Stimulated activated CD4-positive, alpha-beta T cell treated with anti-CD3 and anti-CD28 coated beads, Interleukin-4, amount 100 ng/mL, for 24 hours (primary cell): Measurements from ENCODE around the gene KLK7.
A peak's percentile ranks its signal among the peaks of the same experiment; 100 is the strongest.

Experiments
- DNase-seq: peaks from one replicate; pipeline ENCODE4 v3.0.0-alpha.2; 2020

Gene KLK7

GRCh38 chr19:50983625-50984292 lies at the start of gene KLK7:
Gene KLK7 (minus strand): TSS chr19:50983917. CDS start chr19:50982399, 1,518 bp downstream.
- DNase-seq: no peak

GRCh38 chr19:51031880-51032225 lies 48.1 kb upstream of the KLK7 start:
- no peak for DNase-seq

- DNase-seq: no peak
These were observed 47.6 kb upstream of the KLK7 start for GRCh38 chr19:51031220-51031879.

- no peak for DNase-seq
These were observed 46.9 kb upstream of the KLK7 start for GRCh38 chr19:51030631-51031030.

GRCh38 chr19:51029718-51030117 lies 46.0 kb upstream of the KLK7 start:
- no peak for DNase-seq

- DNase-seq: no peak
These were observed 44.2 kb upstream of the KLK7 start for GRCh38 chr19:51027873-51028272.

GRCh38 chr19:51027126-51027806 lies 43.5 kb upstream of the KLK7 start:
- DNase-seq: no peak

GRCh38 chr19:51026554-51026831 lies 42.8 kb upstream of the KLK7 start, which contains the start of gene KLK11:
Gene KLK11 (minus strand): TSS chr19:51026616. CDS start chr19:51025631, 985 bp downstream.
- no peak for DNase-seq

- DNase-seq: no peak
These were observed 42.3 kb upstream of the KLK7 start for GRCh38 chr19:51025809-51026553.

GRCh38 chr19:51025401-51025800 lies 41.7 kb upstream of the KLK7 start:
- DNase-seq: no peak

- DNase-seq: no peak
These were observed 41.2 kb upstream of the KLK7 start for GRCh38 chr19:51024924-51025323.

- DNase-seq: no peak
These were observed 40.2 kb upstream of the KLK7 start for GRCh38 chr19:51023946-51024345.

GRCh38 chr19:51022526-51022925 lies 38.8 kb upstream of the KLK7 start:
- no peak for DNase-seq

GRCh38 chr19:51020988-51021651 lies 37.4 kb upstream of the KLK7 start:
- DNase-seq: no peak

- DNase-seq: no peak
These were observed 35.8 kb upstream of the KLK7 start, which contains the start of gene KLK10 for GRCh38 chr19:51019544-51019925. Gene KLK10 (minus strand): TSS chr19:51019709. CDS start chr19:51019130, 579 bp downstream.

GRCh38 chr19:51018745-51019543 lies 35.2 kb upstream of the KLK7 start:
- no peak for DNase-seq

GRCh38 chr19:51016798-51017683 lies 33.3 kb upstream of the KLK7 start:
- peak; percentile 57 for DNase-seq

- no peak for DNase-seq
These were observed 32.1 kb upstream of the KLK7 start for GRCh38 chr19:51015691-51016267.

- DNase-seq: no peak
These were observed 30.5 kb upstream of the KLK7 start for GRCh38 chr19:51014242-51014641.

- DNase-seq: no peak
These were observed 29.0 kb upstream of the KLK7 start for GRCh38 chr19:51012661-51013190.
